T-helper 2 cell treated with Interferon-gamma antibody and Interleukin-4, amounts not matched to agents 5 μg/mL and 100 μg/mL, for 36 hours (primary cell): ENCODE results near the gene THUMPD2.

Experiments
- DNase-seq: peaks from one replicate; pipeline ENCODE4 v3.0.0; 2021; ENCODE audit warnings: low spot score
- H3K27ac Mint-ChIP-seq: one replicate; pipeline ENCODE4 v1.8.0; 2021; ENCODE audit warnings: mild to moderate bottlenecking, mixed read lengths
- H3K27me3 Mint-ChIP-seq: one replicate; pipeline ENCODE4 v1.8.0; 2021; ENCODE audit warnings: low read depth, mixed read lengths
- H3K36me3 Mint-ChIP-seq: one replicate; pipeline ENCODE4 v1.8.0; 2021; ENCODE audit warnings: low read depth, mixed read lengths
- H3K4me1 Mint-ChIP-seq: one replicate; pipeline ENCODE4 v1.8.0; 2021; ENCODE audit warnings: low read depth, mixed read lengths
- H3K4me3 Mint-ChIP-seq: one replicate; pipeline ENCODE4 v1.8.0; 2022; ENCODE audit warnings: mild to moderate bottlenecking, moderate library complexity, mixed read lengths
- H3K9me3 Mint-ChIP-seq: one replicate; pipeline ENCODE4 v1.8.0; 2021; ENCODE audit warnings: mixed read lengths

THUMPD2 gene

GRCh38 chr2:39720970-39721369 is 58.1 kb downstream of the THUMPD2 start:
- Mint-ChIP-seq H3K9me3 (no peaks in the 10 kb centered on the region), H3K27me3 (peaks cover 14% of the 10 kb centered on the region), H3K27ac (no peak overlapping the region), H3K4me3 (no peak overlapping the region), H3K4me1 (no peaks in the 10 kb centered on the region), H3K36me3 (no peaks in the 10 kb centered on the region)
- DNase-seq: no peak

- no peaks in the 10 kb centered on the region for H3K36me3 Mint-ChIP-seq
- no peaks in the 10 kb centered on the region for H3K9me3 Mint-ChIP-seq
- no peak overlapping the region for H3K27ac Mint-ChIP-seq
- no peak overlapping the region for H3K4me3 Mint-ChIP-seq
- no peaks in the 10 kb centered on the region for H3K4me1 Mint-ChIP-seq
- peaks cover 25% of the 10 kb centered on the region for H3K27me3 Mint-ChIP-seq
- no peak for DNase-seq
These were observed 59.7 kb downstream of the THUMPD2 start for GRCh38 chr2:39719317-39719716.

- Mint-ChIP-seq H3K36me3 (no peaks in the 10 kb centered on the region), H3K27me3 (peaks cover 29% of the 10 kb centered on the region), H3K9me3 (no peaks in the 10 kb centered on the region), H3K4me3 (no peak overlapping the region), H3K27ac (no peak overlapping the region), H3K4me1 (no peaks in the 10 kb centered on the region)
- no peak for DNase-seq
These were observed 60.6 kb downstream of the THUMPD2 start for GRCh38 chr2:39718483-39718882.

- H3K27me3 Mint-ChIP-seq: peaks cover 32% of the 10 kb centered on the region
- H3K9me3 Mint-ChIP-seq: no peaks in the 10 kb centered on the region
- no peak overlapping the region for H3K4me3 Mint-ChIP-seq
- no peak for DNase-seq
- H3K4me1 Mint-ChIP-seq: no peaks in the 10 kb centered on the region
- no peaks in the 10 kb centered on the region for H3K36me3 Mint-ChIP-seq
- H3K27ac Mint-ChIP-seq: no peak overlapping the region
These were observed 62.0 kb downstream of the THUMPD2 start for GRCh38 chr2:39717067-39717466.

- no peak for DNase-seq
- no peak overlapping the region for H3K27ac Mint-ChIP-seq
- no peaks in the 10 kb centered on the region for H3K4me1 Mint-ChIP-seq
- H3K36me3 Mint-ChIP-seq: no peaks in the 10 kb centered on the region
- no peaks in the 10 kb centered on the region for H3K9me3 Mint-ChIP-seq
- H3K27me3 Mint-ChIP-seq: peaks cover 29% of the 10 kb centered on the region
- no peak overlapping the region for H3K4me3 Mint-ChIP-seq
These were observed 63.2 kb downstream of the THUMPD2 start for GRCh38 chr2:39715822-39716221.

- Mint-ChIP-seq H3K27me3 (peaks cover 29% of the 10 kb centered on the region), H3K9me3 (no peaks in the 10 kb centered on the region), H3K36me3 (no peaks in the 10 kb centered on the region), H3K4me3 (no peak overlapping the region), H3K27ac (no peak overlapping the region), H3K4me1 (no peaks in the 10 kb centered on the region)
- no peak for DNase-seq
These were observed 64.0 kb downstream of the THUMPD2 start for GRCh38 chr2:39715095-39715494.

- DNase-seq: no peak
- Mint-ChIP-seq H3K4me3 (no peak overlapping the region), H3K27ac (no peak overlapping the region), H3K27me3 (peaks cover 33% of the 10 kb centered on the region), H3K36me3 (no peaks in the 10 kb centered on the region), H3K4me1 (no peaks in the 10 kb centered on the region), H3K9me3 (no peaks in the 10 kb centered on the region)
These were observed 66.1 kb downstream of the THUMPD2 start for GRCh38 chr2:39712953-39713352.

- Mint-ChIP-seq H3K27me3 (peaks cover 26% of the 10 kb centered on the region), H3K9me3 (no peaks in the 10 kb centered on the region), H3K36me3 (no peaks in the 10 kb centered on the region), H3K27ac (no peak overlapping the region), H3K4me1 (no peaks in the 10 kb centered on the region), H3K4me3 (no peak overlapping the region)
- no peak for DNase-seq
These were observed 68.3 kb downstream of the THUMPD2 start for GRCh38 chr2:39710807-39711206.

GRCh38 chr2:39708003-39708402 is 71.1 kb downstream of the THUMPD2 start:
- peaks cover 14% of the 10 kb centered on the region for H3K27me3 Mint-ChIP-seq
- H3K9me3 Mint-ChIP-seq: no peaks in the 10 kb centered on the region
- no peak overlapping the region for H3K27ac Mint-ChIP-seq
- H3K4me3 Mint-ChIP-seq: no peak overlapping the region
- H3K36me3 Mint-ChIP-seq: no peaks in the 10 kb centered on the region
- no peak for DNase-seq
- no peaks in the 10 kb centered on the region for H3K4me1 Mint-ChIP-seq

GRCh38 chr2:39706945-39707344 is 72.1 kb downstream of the THUMPD2 start:
- no peak for DNase-seq
- no peak overlapping the region for H3K4me3 Mint-ChIP-seq
- peaks cover 14% of the 10 kb centered on the region for H3K27me3 Mint-ChIP-seq
- H3K27ac Mint-ChIP-seq: no peak overlapping the region
- H3K9me3 Mint-ChIP-seq: peaks cover 5% of the 10 kb centered on the region
- no peaks in the 10 kb centered on the region for H3K4me1 Mint-ChIP-seq
- H3K36me3 Mint-ChIP-seq: no peaks in the 10 kb centered on the region

GRCh38 chr2:39706312-39706711 is 72.7 kb downstream of the THUMPD2 start:
- no peaks in the 10 kb centered on the region for H3K4me1 Mint-ChIP-seq
- H3K27me3 Mint-ChIP-seq: peaks cover 15% of the 10 kb centered on the region
- no peak for DNase-seq
- H3K4me3 Mint-ChIP-seq: no peak overlapping the region
- H3K36me3 Mint-ChIP-seq: no peaks in the 10 kb centered on the region
- H3K9me3 Mint-ChIP-seq: peaks cover 11% of the 10 kb centered on the region
- no peak overlapping the region for H3K27ac Mint-ChIP-seq

GRCh38 chr2:39705638-39706037 is 73.4 kb downstream of the THUMPD2 start:
- no peak for DNase-seq

GRCh38 chr2:39704540-39704939 is 74.5 kb downstream of the THUMPD2 start:
- Mint-ChIP-seq H3K27me3 (peaks cover 16% of the 10 kb centered on the region), H3K27ac (no peak overlapping the region), H3K4me3 (no peak overlapping the region), H3K4me1 (no peaks in the 10 kb centered on the region), H3K9me3 (peaks cover 24% of the 10 kb centered on the region), H3K36me3 (no peaks in the 10 kb centered on the region)
- DNase-seq: no peak

More at GRCh38 chr2:39705638-39706037, 73.4 kb downstream of the THUMPD2 start:
- H3K27ac Mint-ChIP-seq: no peak overlapping the region
- H3K4me3 Mint-ChIP-seq: no peak overlapping the region
- H3K4me1 Mint-ChIP-seq: no peaks in the 10 kb centered on the region
- peaks cover 17% of the 10 kb centered on the region for H3K27me3 Mint-ChIP-seq
- peaks cover 18% of the 10 kb centered on the region for H3K9me3 Mint-ChIP-seq
- H3K36me3 Mint-ChIP-seq: no peaks in the 10 kb centered on the region

GRCh38 chr2:39703181-39703872 is 75.7 kb downstream of the THUMPD2 start:
- no peaks in the 10 kb centered on the region for H3K36me3 Mint-ChIP-seq
- H3K4me3 Mint-ChIP-seq: no peak overlapping the region
- H3K9me3 Mint-ChIP-seq: peaks cover 24% of the 10 kb centered on the region
- DNase-seq: no peak
- H3K27me3 Mint-ChIP-seq: peaks cover 21% of the 10 kb centered on the region
- no peak overlapping the region for H3K27ac Mint-ChIP-seq
- H3K4me1 Mint-ChIP-seq: no peaks in the 10 kb centered on the region

- DNase-seq: no peak
- peaks cover 24% of the 10 kb centered on the region for H3K9me3 Mint-ChIP-seq
- H3K4me1 Mint-ChIP-seq: no peaks in the 10 kb centered on the region
- no peaks in the 10 kb centered on the region for H3K36me3 Mint-ChIP-seq
- H3K27me3 Mint-ChIP-seq: peaks cover 27% of the 10 kb centered on the region
- no peak overlapping the region for H3K4me3 Mint-ChIP-seq
- H3K27ac Mint-ChIP-seq: no peak overlapping the region
These were observed 77.9 kb downstream of the THUMPD2 start for GRCh38 chr2:39701137-39701536.
